T-helper 9 cell (primary cell): Measurements from ENCODE around the gene ENG.
"Not testable (repeated sequence)": the region's sequence is repeated elsewhere in the genome, so short reads cannot be mapped to it uniquely, and the experiment has no call there.

Experiments
- DNase-seq: peaks from one replicate; pipeline ENCODE4 v3.0.0-alpha.2; 2020

ENG gene

DNA sequence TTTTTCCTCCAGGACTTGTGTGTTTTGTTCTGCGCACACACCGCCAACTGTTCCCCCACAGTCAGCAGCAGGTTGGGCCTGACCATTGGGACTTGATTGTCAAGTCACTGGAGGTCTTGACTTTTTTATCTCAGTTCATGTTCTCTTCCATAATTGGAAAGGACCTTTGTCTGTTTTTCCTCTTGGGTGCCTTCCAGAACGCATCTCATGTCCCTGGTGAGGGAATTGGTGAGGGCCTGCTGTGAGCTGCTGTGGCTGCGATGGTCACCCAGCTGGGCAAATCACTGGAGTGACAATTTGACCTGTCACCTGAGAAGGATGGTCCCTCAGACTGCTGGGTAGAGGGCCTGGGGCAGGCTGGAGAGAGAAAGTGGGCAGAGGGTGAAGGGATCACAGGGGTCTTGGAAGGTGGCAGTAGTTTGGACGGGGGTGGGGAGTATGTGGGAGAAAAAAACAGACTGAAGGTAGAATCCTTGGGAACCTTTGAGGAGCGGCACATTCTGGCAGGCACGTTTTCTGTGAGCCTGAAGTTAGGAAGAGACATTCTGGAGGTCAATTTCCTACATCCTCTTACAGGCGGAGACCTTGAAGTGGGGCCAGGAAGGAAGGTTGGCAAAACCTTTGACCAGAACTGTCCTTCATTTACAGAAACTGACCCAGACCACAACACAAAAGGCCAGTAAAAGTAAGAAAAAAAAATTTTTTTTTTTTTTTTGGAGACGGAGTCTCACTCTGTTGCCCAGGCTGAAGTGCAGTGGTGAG, 64.2 kb downstream of the ENG start:
- no peak for DNase-seq

DNA sequence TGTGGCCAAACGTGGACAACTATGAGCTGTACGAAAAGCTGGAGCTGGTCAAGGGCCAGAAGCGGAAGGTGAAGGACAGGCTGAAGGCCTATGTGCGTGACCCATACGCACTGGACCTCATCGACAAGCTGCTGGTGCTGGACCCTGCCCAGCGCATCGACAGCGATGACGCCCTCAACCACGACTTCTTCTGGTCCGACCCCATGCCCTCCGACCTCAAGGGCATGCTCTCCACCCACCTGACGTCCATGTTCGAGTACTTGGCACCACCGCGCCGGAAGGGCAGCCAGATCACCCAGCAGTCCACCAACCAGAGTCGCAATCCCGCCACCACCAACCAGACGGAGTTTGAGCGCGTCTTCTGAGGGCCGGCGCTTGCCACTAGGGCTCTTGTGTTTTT, 65.3 kb downstream of the ENG start:
- no peak for DNase-seq

DNA sequence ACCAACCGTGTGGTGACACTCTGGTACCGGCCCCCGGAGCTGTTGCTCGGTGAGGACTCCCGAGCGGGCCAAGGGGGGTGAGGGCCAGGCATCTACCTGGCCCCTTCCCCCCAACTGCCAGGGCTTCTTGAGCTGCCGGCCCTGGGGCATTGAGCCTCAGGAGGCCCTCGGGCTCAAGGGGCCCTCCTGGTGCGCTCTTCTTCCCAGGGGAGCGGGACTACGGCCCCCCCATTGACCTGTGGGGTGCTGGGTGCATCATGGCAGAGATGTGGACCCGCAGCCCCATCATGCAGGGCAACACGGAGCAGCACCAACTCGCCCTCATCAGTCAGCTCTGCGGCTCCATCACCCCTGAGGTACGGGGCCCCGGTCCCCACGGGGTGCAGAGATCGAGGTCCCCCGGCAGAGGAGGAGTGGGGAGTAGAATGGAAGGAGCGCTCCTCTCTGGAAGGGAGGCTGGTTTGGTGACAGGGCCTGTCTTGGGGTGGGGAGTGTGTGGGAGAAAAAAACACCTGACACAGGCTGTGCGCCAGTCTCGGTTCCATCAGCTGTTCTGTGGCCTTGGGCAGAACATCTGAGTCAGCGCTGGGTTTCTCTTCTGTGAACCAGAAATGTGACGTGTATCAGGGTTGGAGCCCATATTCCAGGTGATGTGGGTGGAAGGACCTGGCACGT, 66.0 kb downstream of the ENG start:
- no peak for DNase-seq

DNA sequence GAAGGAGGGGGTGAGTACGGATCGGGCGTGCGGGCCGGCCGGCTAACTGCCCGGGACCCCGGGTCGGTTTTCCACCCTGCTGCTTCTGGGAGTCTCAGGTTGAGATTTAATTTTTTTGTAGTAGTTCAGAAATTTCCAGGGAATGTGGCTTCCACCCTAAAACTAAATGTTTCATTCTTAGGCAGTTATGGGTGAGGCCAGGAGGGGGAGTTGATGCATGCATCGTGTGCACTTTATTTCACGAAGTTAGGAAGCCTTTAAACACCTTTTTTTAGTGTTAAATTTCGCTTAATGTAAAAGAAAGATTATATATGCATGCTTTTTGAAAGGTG, 67.7 kb downstream of the ENG start:
- no peak for DNase-seq

DNA sequence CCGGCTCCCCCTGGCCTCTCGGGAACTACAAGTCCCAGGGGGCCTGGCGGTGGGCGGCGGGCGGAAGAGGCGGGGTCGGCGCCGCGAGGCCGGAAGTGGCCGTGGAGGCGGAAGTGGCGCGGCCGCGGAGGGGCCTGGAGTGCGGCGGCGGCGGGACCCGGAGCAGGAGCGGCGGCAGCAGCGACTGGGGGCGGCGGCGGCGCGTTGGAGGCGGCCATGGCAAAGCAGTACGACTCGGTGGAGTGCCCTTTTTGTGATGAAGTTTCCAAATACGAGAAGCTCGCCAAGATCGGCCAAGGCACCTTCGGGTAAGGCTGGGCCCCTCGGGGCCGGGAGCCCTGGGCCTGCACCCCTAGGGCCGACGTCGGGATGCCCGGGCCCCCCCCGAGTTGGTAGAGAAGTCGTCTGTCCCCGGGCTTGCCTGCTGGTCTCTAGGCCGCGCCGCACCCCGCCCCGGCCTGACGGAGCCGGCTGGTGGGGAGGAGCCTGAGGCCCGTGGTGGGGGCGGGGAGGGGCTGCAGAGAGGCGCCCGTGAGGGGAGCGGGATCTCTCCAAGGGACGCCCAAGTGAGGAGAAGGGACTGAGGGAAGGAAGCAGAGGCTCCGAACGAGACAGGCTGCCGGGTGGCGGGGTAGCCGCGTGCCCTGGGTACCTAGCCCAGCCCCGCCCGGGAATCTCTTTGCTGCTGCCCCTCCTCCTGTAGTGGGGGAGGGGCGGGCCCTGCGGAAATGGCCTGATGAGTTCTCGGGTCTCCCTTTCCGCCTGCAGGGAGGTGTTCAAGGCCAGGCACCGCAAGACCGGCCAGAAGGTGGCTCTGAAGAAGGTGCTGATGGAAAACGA, 68.3 kb downstream of the ENG start, which contains the start of gene CDK9:
TSS of gene CDK9 (plus strand) at position 102 of the 840 bp plus-strand sequence. CDS start at position 217, 115 bp downstream.
- DNase-seq: peak; percentile 91

DNA sequence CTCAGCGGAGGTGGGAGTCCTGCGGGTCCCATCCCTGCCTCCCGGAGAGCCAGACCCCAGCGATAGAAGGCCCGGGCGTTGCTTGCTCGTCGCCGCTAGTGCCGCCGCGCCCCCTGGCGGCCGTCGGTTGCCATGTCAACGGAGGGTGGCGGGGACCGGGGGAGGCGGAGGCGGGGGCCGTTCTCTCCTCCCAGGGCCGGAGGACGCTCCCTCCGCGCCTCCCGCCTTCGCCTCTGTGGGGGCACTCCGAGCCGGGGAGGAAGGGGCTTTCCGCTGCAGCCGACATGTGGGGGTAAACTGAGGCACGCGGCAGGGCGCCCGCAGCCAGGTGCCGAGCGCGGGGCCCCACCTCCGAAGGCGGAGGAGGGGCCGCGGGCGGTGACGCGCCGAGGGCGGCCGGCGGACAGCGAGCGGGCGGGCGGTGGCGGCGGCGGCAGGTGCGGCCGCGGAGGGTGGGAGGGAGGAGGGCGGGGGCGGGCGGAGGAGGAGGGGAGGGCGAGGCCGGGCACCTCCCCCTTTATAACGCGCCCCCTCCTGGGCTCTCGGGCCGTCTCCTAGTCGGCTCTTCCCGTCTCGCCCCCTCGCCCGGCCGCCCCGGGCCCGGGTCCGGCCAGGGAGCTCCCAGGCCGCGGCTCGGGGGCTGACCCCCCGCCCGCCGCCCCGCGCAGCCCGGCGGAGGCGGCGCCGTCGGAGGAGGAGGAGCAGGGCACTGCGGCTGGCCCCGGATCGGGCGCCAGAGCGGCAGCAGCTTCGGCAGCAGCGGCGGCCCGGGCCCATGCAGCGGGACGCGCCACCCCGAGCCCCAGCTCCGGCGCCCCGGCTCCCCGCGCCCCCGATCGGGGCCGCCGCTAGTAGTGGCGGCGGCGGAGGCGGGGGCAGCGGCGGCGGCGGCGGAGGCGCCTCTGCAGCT, 69.2 kb downstream of the ENG start:
- peak; percentile 85 for DNase-seq

DNA sequence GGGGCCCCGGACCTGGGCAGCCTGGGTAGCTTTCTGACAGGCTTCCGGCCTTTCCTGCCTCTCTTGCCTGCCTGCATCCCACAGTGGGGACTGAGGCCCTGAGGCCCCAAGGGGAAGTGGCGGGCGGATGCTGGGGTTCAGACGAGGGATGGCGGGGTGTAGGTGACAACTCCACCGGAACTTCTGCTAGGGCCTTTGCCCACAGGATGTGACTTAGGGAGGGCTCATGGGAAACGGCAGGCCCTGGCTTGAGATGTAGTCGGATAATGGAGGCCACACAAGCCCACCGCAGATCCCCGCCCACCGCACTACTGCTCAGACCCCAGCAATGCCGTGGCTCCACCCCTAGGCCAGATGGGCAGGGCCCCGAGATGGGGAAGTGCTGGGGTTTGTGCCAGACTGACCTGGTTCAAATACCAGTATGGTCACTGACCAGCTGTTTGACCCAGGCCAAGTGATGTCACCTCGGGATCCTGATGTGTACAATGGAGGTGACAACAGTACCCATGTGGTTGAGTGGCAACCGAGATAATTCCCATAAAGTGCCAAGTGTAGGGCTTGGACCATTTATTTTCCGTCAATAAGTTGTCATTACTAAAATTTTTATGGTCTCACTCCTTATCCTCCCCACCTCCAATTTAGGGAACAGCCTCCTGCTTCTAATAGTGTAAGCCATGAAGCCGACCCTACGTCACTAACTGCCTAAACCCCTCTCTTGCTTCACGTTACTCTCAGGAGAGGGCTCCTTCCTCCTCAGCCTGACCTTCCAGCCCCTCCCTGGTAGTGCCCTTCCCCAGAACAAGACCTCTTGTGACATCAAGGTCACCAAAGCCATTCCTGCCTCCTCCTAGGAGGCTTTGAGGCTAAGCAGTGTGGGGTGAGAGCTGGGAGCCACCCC, 71.1 kb downstream of the ENG start:
- DNase-seq: peak; percentile 66

DNA sequence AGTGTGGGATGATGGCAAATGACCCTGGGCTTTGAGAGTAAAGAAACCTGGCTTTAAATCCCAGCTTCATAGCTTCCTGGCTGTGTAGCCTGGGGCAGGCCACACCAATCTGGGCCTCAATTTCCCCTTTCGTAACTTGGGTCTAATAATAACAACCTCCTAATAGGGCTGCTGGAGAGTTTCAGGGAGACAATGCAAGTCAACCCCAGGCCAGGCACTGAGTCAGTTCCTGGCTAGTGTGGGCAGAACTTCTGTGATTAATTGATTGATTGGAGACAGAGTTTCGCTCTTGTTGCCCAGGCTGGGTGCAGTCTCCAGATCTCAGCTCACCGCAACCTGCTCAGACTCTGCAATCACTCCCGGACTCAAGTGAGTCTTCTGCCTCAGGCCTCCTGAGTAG, 72.7 kb downstream of the ENG start:
- no peak for DNase-seq

DNA sequence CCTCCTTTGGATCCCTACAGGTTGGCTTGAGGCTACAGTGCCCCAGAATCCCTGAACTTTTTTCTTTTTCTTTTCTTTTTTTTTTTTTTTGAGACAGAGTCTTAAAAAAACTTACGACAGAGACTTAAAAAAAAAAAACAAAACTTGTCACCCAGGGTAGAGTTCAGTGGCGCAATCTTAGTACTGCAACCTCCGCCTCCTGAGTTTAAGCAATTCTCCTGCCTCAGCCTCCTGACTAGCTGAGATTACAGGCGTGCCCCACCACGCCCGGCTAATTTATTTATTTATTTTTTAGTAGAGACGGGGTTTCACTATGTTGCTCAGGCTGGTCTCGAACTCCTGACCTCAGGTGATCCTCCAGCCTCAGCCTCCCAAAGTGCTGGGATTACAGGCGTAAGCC, 73.5 kb downstream of the ENG start:
- not testable (repeated sequence) for DNase-seq

DNA sequence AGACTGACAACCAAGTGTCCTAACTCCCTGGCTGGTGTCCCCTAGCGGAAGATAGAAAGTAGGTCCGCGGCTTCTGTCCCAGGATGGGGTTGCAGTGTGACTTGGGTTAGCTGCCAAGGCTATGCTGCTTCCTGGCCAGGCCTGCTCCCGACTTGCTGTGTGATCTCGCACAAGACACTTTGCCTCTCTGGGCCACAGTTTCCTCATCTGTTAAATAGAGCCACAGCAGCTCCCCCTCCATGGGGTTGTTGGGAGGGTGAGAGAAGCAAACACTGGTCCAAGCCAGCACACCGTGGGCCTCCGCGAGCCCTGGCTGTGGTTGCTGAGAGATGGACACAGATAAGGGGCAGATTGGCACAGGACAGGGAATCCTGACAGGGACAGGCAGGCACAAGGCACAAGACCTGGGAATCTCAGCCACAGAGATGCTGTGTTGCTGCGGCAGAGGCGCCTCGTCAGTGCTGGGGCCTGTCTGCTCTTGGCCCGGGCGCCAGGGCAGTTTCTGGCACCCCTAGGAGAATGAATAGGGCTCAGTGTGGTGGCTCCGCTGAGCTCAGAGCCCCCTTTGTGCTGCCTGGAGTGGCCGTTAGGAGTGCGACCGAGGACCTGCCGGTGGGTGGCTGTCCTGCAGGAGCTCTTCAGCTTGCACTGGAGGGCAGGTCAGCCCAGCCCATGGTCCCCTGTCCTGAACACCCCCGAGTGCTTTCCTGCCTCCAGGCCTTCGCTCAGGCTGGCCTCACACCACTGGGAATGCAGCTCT, 74.2 kb downstream of the ENG start:
- DNase-seq: no peak

DNA sequence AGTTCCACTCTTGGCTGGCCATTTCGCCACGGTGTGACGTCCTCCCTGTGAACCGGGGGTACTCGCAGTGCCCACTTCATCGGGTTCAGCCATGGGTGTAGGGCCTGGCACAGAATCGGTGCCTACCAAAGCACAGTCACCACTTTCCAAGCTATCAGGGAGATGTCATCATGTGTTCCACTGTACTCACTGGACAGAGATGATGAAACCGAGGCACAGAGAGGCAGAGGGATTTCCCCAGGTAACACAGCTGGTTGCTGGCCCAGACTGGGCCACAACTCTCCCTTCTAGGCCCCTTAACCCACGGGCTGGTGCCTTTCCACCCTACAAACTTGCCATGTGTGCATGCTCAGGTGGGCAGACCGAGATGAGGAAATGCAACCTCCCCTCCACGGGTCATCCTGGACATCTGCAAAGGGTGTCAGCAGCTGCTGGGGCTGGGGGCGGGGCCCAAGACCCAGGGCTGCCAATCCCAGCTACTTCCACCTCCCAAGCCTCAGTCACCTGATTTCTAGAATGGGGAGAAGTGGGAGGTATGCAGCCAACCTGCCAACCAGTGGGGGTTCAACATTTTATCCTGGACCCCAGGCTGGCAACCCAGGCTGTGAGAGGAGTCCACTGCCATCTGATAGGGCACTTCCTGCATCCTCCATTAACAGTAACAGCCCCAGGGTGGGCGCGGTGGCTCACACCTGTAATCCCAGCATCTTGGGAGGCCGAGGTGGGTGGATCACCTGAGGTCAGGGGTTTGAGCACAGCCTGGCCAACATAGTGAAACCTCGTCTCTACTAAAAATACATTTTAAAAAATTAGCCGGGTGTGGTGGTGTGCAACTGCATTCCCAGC, 75.1 kb downstream of the ENG start:
- peak; percentile 31 for DNase-seq

DNA sequence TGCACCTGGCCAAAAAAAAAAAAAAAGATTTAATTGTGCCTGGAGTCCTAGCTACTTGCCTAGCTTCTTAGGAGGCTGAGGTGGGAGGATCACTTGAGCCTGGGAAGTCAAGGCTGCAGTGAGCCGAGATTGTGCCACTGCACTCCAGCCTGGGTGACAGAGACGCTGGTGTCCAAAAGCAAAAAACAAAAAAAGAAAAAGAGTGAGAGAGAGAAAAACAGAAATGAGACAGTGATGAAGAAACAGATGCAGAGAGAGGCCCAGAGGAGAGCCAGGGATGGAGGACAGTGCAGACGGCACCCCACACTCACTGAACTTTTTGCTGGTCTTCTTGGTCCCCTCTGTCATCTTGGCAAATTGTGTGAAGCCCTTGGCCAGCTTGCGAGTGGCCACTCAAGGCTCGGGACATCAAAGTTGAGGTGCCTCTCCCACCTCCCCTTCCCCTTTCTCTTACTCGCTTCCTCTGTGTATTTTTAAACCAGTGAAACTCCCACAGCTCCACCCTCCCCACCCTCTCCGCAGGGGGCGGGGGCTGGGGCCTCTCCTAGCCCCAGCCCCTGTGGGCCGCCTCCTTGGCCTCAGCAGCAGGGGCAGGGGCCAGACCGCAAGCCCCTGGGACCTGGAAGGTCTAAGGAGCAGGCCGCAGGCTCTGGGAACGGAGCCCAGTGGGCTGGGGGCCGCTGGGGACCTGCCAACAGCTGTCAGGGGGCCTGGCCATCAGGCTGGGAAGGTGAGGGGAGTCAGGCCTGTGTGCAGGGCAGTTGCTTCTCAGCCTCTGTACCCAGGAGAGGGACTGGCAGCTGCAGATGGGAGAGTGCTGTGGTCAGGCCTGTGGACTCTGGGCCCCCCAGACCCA, 76.0 kb downstream of the ENG start, which contains the start of gene SH2D3C:
TSS of gene SH2D3C (minus strand) at position 387 of the 856 bp plus-strand sequence. CDS start at position 348, 39 bp downstream.
- peak; percentile 28 for DNase-seq

DNA sequence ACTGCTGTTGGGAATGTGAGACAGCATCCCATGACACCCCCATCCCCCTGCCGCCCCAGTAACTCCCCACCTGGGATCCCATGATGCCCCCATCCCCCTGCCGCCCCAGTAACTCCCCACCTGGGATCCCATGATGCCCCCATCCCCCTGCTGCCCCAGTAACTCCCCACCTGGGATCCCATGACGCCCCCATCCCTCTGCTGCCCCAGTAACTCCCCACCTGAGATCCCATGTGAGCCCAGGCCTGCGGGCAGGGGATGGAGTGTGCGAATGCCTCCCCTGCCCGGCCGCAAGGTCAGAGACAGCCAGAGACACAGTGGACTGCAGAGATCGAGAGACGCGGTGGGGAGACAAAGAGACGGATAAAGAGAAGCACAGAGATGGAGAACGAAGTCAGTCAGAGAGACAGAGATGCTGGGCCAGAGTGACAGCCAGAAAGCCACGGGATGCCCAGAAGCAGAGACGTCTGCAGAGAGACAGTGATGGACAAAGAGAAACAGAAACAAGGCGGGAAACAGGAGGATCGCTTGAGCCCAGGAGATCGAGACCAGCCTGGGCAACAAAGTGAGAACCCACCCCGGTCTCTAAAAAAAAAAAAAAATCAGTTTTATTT, 77.0 kb downstream of the ENG start:
- no peak for DNase-seq

DNA sequence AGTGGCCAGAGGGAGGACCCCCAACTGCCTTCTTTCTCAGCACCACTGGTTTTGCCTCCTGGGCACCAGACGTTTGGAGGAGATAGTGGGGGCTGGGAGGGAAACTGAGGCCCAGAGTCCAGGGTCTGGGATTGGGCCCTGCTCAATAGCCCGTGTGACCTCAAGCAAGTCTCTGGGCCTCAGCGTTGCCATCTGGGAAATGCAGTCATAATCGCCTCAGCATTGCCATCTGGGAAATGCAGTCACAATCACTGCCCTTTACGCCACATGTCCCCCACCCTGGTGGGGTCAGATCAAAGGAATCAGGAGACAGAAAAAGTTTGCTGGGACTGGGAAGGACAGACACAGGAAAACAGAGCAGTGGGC, 77.6 kb downstream of the ENG start:
- DNase-seq: no peak

DNA sequence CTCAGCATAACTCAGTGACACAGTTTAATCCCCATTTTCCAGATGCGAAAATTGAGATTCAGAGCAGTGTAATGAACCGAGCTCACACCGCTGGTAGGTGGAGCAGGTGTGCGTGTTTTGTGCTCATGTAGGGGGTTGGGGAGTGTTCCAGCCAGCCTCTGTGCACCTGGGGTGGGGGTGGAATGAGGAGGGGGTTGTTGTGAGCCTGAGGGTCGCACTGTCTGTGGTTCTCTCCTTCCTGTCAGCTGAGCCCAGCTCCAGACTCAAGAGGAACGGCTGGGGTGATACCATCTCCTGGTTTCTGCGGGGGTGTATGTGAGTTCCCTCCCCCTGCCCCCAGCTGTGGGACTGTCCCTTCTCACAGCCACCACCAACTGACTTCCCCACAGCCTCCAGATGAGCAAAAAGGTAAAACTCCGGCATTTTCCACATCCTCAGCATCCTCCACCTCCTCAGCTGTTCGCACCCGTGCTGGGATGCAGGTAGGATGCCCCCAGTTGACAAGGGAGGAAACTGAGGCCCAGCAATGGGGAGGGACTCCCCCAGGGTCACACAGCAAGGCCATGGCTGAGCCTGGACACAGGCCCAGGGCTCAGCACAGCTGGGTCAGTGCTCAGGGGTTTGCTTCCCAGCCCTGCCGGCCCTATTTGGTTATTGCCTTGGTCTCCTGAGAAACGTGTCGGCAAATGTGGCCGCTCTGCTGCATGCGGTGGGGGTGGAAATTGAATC, 78.1 kb downstream of the ENG start:
- peak; percentile 61 for DNase-seq

DNA sequence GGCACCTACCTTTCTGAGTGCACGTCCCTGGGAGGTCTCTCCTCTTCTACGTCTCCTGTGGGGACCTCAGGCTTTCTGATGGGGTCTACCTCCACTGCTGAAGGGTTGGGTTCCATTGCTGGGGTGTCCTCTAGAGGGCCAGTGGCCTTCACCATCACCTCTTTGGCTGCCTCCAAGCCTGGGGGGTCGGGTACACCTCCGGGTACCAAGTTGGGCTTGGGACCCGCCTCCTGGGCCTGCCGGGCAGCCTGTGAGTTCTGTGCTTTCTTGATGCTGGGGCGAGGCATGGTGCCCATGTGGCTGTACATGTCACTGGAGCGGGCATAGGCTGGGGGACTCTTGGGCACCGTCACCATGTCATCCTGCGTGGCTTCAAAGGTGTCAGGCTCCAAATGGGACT, 80.5 kb downstream of the ENG start:
- DNase-seq: no peak

DNA sequence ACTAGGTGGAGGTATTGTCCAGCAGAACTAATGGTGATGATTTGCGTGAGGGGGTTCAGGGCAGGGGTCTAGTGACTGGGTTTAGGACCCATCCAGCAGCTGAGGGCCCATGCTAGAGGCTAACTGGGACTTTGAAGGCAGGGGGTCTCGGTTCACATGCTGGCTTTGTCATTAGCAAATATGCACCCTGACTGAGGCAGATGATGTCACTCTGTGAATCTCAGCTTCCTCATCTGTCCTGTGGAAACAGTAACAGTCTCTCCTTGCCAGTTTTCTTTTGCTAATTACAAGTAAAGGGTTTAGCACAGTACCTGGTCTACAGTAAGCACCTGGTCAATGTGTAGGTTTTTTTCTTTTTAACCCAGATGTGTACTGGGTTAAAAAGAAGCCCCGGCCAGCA, 81.2 kb downstream of the ENG start:
- DNase-seq: no peak
